Naive thymus-derived CD8-positive, alpha-beta T cell (primary cell): ENCODE data around the gene SH3BGRL. TPM values are rescaled to one million over a fixed set of nuclear protein-coding genes. Genes with fewer than 3 reads are reported as not detected.
A peak's percentile ranks its signal among the peaks of the same experiment; 100 is the strongest.

Source experiments
- ATAC-seq, 2 donors: fragments of 150-1000 bp; cut with Tn5 transposase in 1 of 2; sonication (Bioruptor Pico), chemical (Tn5 transposase) in 1 of 2; 1 replicate in 1 of 2; 2 replicates in 1 of 2; pipeline ENCODE4 v1.10.0; 2021; ENCODE audit warnings: mild to moderate bottlenecking in 2 of 2, moderate library complexity in 2 of 2
- POLR2A ChIA-PET: fragments of 350-600 bp; sonication (Branson Sonifier 250); formaldehyde crosslinking; loops from one replicate; lab custom pipeline; 2021; ENCODE audit warnings: antibody characterized with exemption; lab: Charles Lee
- DNase-seq, 10 donors: peaks; one replicate each; pipeline versions ENCODE4 v3.0.0 to v3.0.0-alpha.2; 2020 to 2022
- H3K27ac Mint-ChIP-seq, 10 donors: one replicate each; pipeline ENCODE4 v1.8.0; 2020 to 2022; ENCODE audit warnings: mild to moderate bottlenecking in 10 of 10, mixed read lengths in 10 of 10, moderate library complexity in 4 of 10, inconsistent platforms in 1 of 10
- H3K27me3 Mint-ChIP-seq, 5 donors: one replicate each; pipeline ENCODE4 v1.8.0; 2021 to 2022; ENCODE audit warnings: mixed read lengths in 5 of 5
- H3K36me3 Mint-ChIP-seq, 3 donors: one replicate each; pipeline ENCODE4 v1.8.0; 2020 to 2022; ENCODE audit warnings: mixed read lengths in 3 of 3, mild to moderate bottlenecking in 2 of 3, inconsistent platforms in 1 of 3
- H3K4me1 Mint-ChIP-seq, 4 donors: one replicate each; pipeline ENCODE4 v1.8.0; 2021 to 2022; ENCODE audit warnings: mixed read lengths in 4 of 4
- H3K4me3 Mint-ChIP-seq, 10 donors: one replicate each; pipeline ENCODE4 v1.8.0; 2020 to 2022; ENCODE audit warnings: mild to moderate bottlenecking in 10 of 10, mixed read lengths in 10 of 10, moderate library complexity in 6 of 10, inconsistent platforms in 1 of 10
- H3K9me3 Mint-ChIP-seq, 9 donors: one replicate each; pipeline ENCODE4 v1.8.0; 2020 to 2022; ENCODE audit warnings: mixed read lengths in 9 of 9, mild to moderate bottlenecking in 3 of 9, inconsistent platforms in 1 of 9, moderate library complexity in 1 of 9
- polyA plus RNA-seq, 3 donors: library from polyadenylated mRNA; unstranded; fragments of 300-500 nt; fragmentation: Illumina TruSeq; gene quantifications; one replicate each; pipeline ENCODE4 v1.2.3, GENCODE V29; 2021
- total RNA-seq, 8 experiments: library from RNA in 2 of 8; stranded (reverse) in 2 of 8; gene quantifications; one replicate each; pipeline ENCODE4 v1.2.3 and lab custom pipeline; 2021 to 2026

The SH3BGRL gene
- total and polyA plus RNA-seq, 5 experiments from 2014 or later = 68.8 to 206 (median 155) TPM

GRCh38 chrX:81229229-81229628, 27.3 kb downstream of the SH3BGRL start:
- DNase-seq = no peak
- no peaks in the 10 kb centered on the region for H3K27me3 Mint-ChIP-seq
- peaks cover 16 to 40% (median 33%) of the 10 kb centered on the region in 4 donors for H3K4me1 Mint-ChIP-seq
- H3K27ac Mint-ChIP-seq = peak overlapping the region in 1 of 10 donors; percentile 24
- peak overlapping the region in 1 of 10 donors; percentile 35 for H3K4me3 Mint-ChIP-seq
- H3K36me3 Mint-ChIP-seq = peaks cover 0 to 27% (median 11%) of the 10 kb centered on the region in 3 donors
- H3K9me3 Mint-ChIP-seq = peaks cover 0 to 3% (median 0%) of the 10 kb centered on the region in 9 donors
- POLR2A ChIA-PET = no interaction called here
- no peak for ATAC-seq

DNA sequence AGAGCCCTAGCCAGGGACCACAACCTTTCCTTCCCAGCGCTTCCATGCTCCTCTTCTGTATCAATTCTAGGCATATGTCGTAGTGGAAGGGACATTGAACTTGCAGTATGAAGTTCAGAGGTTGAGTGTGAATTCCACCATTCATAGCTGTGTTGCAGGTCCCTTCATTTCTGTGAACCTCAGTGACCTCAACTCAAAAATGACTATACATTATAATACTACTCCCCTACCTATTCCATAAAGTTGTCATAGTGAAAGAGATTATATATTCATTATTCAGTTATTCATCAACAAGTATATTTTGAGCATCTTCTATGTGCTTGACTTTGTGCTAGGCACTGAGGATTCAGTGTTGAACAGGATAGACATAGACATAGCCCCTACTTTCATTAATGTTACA, 28.0 kb downstream of the SH3BGRL start:
- peaks cover 0 to 22% (median 6%) of the 10 kb centered on the region in 3 donors for H3K36me3 Mint-ChIP-seq
- no peaks in the 10 kb centered on the region for H3K27me3 Mint-ChIP-seq
- H3K4me1 Mint-ChIP-seq = peaks cover 16 to 39% (median 34%) of the 10 kb centered on the region in 4 donors
- peaks cover 0 to 3% (median 0%) of the 10 kb centered on the region in 9 donors for H3K9me3 Mint-ChIP-seq
- no peak overlapping the region for H3K4me3 Mint-ChIP-seq
- DNase-seq = no peak
- H3K27ac Mint-ChIP-seq = peak overlapping the region in 2 of 10 donors; percentile 17 to 45
- POLR2A ChIA-PET = no interaction called here
- ATAC-seq = no peak

- no peak overlapping the region for H3K27ac Mint-ChIP-seq
Measured at GRCh38 chrX:81231476-81231875, 29.6 kb downstream of the SH3BGRL start.

DNA sequence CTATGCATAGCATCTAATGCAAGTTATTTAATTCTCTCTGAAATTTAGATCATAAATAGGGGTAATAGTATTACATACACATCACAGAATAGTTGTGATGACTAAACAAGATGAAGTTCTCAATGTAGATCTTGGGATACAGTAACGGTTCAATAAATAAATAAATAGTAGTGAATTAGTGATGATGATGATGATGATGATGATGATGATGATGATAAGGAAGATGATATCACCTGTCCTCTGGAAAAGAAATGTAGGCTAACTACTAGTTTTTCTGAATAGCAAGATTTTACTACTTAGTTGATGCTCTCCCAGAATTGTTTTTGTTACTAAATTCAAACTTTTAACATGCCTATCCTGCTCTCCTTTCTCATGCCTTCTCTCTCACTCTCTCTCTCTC, 30.3 kb downstream of the SH3BGRL start:
- DNase-seq = no peak
- Mint-ChIP-seq H3K36me3 (peaks cover 6 to 35% (median 15%) of the 10 kb centered on the region in 3 donors), H3K27me3 (no peaks in the 10 kb centered on the region), H3K4me3 (peak overlapping the region in 1 of 10 donors; percentile 10), H3K4me1 (peaks cover 20 to 43% (median 34%) of the 10 kb centered on the region in 4 donors), H3K27ac (no peak overlapping the region), H3K9me3 (peaks cover 0 to 3% (median 0%) of the 10 kb centered on the region in 9 donors)
- ATAC-seq = no peak
- POLR2A ChIA-PET = no interaction called here

More at GRCh38 chrX:81231476-81231875, 29.6 kb downstream of the SH3BGRL start:
- Mint-ChIP-seq H3K4me3 (no peak overlapping the region), H3K9me3 (peaks cover 0 to 3% (median 0%) of the 10 kb centered on the region in 9 donors), H3K27me3 (no peaks in the 10 kb centered on the region), H3K4me1 (peaks cover 16 to 43% (median 36%) of the 10 kb centered on the region in 4 donors), H3K36me3 (peaks cover 0 to 28% (median 8%) of the 10 kb centered on the region in 3 donors)
- no peak for ATAC-seq
- POLR2A ChIA-PET = no interaction called here
- DNase-seq = no peak

GRCh38 chrX:81237516-81237915, 35.6 kb downstream of the SH3BGRL start:
- DNase-seq (no peak), ATAC-seq (no peak)
- Mint-ChIP-seq H3K4me3 (no peak overlapping the region), H3K36me3 (peaks cover 19 to 51% (median 44%) of the 10 kb centered on the region in 3 donors), H3K4me1 (peaks cover 8 to 21% (median 14%) of the 10 kb centered on the region in 4 donors), H3K27me3 (no peaks in the 10 kb centered on the region), H3K9me3 (peaks cover 0 to 19% (median 3%) of the 10 kb centered on the region in 9 donors), H3K27ac (no peak overlapping the region)
- POLR2A ChIA-PET = no interaction called here

- peaks cover 10 to 22% (median 17%) of the 10 kb centered on the region in 4 donors for H3K4me1 Mint-ChIP-seq
- no peak overlapping the region for H3K27ac Mint-ChIP-seq
- peaks cover 0 to 19% (median 3%) of the 10 kb centered on the region in 9 donors for H3K9me3 Mint-ChIP-seq
- DNase-seq (no peak), ATAC-seq (no peak)
- H3K36me3 Mint-ChIP-seq = peaks cover 19 to 53% (median 46%) of the 10 kb centered on the region in 3 donors
- H3K27me3 Mint-ChIP-seq = no peaks in the 10 kb centered on the region
- POLR2A ChIA-PET = no interaction called here
- H3K4me3 Mint-ChIP-seq = peak overlapping the region in 1 of 10 donors; percentile 43
Measured at GRCh38 chrX:81238166-81238565, 36.3 kb downstream of the SH3BGRL start.

GRCh38 chrX:81240701-81241331, 38.9 kb downstream of the SH3BGRL start:
- H3K36me3 Mint-ChIP-seq = peaks cover 19 to 41% (median 40%) of the 10 kb centered on the region in 3 donors
- ATAC-seq (no peak), DNase-seq (no peak)
- POLR2A ChIA-PET = no interaction called here
- no peaks in the 10 kb centered on the region for H3K27me3 Mint-ChIP-seq
- H3K27ac Mint-ChIP-seq = no peak overlapping the region
- H3K4me3 Mint-ChIP-seq = no peak overlapping the region
- H3K4me1 Mint-ChIP-seq = peaks cover 10 to 21% (median 13%) of the 10 kb centered on the region in 4 donors
- H3K9me3 Mint-ChIP-seq = peaks cover 0 to 19% (median 3%) of the 10 kb centered on the region in 9 donors

DNA sequence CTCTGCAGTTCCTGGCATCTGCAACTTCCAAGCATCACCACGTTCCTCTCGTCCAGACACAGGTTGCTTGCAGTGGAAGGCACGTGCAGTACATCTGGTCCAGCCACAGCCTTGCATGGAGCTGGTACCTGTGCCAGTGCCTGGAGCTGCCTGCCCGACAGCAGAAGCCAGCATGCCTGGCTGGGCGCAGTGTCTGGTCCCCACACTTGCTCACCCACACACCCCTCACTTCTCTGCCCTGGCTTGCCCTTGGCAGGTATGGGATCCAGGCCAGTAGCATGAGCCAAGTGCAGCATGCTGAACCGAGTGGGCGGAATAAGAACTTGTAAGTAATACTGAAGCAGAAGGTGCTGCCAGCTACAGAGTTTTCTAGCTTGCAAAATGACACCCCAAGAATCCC, 39.9 kb downstream of the SH3BGRL start:
- Mint-ChIP-seq H3K27me3 (no peaks in the 10 kb centered on the region), H3K4me1 (peaks cover 10 to 22% (median 20%) of the 10 kb centered on the region in 4 donors), H3K36me3 (peaks cover 17 to 37% (median 36%) of the 10 kb centered on the region in 3 donors), H3K4me3 (no peak overlapping the region), H3K9me3 (peaks cover 0 to 19% (median 3%) of the 10 kb centered on the region in 9 donors), H3K27ac (no peak overlapping the region)
- no peak for DNase-seq
- no peak for ATAC-seq
- POLR2A ChIA-PET = no interaction called here

DNA sequence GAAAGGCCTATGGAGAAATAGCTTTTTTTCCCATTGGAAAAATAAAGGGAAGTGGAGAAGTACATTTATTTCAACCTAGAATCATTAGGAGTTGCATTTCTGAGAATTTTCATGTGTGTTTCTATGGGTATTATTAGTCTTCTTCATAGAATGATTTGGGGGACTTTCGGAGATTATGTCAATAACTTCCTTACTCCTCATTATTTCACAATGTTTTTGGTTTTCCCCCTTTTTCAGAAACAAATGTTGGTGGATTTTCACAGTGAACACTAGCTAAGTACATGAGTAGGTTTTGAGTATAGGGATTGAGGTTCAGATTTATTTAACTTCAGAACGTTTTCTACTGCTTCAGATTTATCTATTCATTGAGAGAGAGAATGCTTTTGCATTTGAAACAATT, 54.0 kb downstream of the SH3BGRL start:
- POLR2A ChIA-PET = no interaction called here
- no peaks in the 10 kb centered on the region for H3K27me3 Mint-ChIP-seq
- peaks cover 4 to 49% (median 33%) of the 10 kb centered on the region in 4 donors for H3K4me1 Mint-ChIP-seq
- no peak for ATAC-seq
- no peak for DNase-seq
- peaks cover 0 to 6% (median 4%) of the 10 kb centered on the region in 3 donors for H3K36me3 Mint-ChIP-seq
- H3K27ac Mint-ChIP-seq = no peak overlapping the region
- H3K9me3 Mint-ChIP-seq = no peaks in the 10 kb centered on the region
- H3K4me3 Mint-ChIP-seq = no peak overlapping the region

DNA sequence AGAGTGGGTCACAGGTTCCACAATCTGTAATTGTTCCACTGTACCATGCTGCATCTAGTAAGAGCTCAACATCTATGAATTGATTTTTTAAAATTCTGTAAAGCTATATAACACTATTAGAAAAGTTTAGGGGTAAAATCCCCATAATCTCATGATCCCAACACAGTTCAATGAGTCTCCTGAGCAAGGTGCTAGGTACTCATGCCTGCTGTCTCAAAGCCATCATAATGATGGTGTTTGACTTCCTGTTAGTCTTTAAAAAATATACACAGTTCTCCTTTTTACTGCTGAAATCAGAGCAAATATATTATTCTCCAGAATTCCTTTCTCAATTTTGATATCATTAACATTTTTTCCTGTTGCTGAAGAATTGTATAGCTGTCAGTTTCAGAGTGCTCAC, 55.9 kb downstream of the SH3BGRL start:
- no peak overlapping the region for H3K4me3 Mint-ChIP-seq
- H3K4me1 Mint-ChIP-seq = peaks cover 11 to 58% (median 39%) of the 10 kb centered on the region in 4 donors
- H3K9me3 Mint-ChIP-seq = no peaks in the 10 kb centered on the region
- no peaks in the 10 kb centered on the region for H3K27me3 Mint-ChIP-seq
- no peak overlapping the region for H3K27ac Mint-ChIP-seq
- no peak for ATAC-seq
- peaks cover 0 to 7% (median 4%) of the 10 kb centered on the region in 3 donors for H3K36me3 Mint-ChIP-seq
- POLR2A ChIA-PET = no interaction called here
- DNase-seq = no peak

DNA sequence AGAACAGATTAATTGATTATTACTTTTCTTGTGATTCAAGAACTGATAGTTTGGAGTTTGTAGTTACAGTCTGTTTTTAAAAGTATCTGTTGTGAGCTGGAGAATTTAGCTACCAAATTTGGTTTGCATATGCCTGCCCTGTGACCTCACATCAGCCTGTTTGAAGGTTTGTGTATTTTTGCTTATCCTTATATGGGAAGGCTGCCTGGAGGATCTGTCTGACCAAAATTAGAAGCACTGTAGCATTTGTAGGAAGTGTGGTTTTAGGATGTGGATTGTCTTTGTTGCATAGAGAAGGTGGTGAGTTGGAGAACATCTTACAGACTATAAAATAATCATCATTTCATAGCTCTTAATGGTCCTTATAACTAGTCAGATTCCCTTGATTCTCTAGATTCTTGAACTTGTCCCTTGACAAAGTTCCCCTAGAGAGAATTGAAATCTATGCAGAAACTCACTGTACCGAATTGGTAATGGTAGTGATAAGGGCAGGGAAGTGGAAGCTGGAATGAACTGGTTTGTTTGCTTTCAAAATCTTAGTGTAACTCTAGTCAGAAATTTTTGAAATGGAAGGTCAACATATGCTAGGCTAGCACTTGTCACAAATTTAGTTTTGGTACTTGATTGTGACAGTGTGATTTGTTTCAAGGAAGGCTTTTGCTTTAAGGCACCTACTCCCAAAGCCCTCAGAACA, 57.3 kb downstream of the SH3BGRL start:
- H3K4me3 Mint-ChIP-seq = no peak overlapping the region
- no peak for ATAC-seq
- no peaks in the 10 kb centered on the region for H3K27me3 Mint-ChIP-seq
- peaks cover 10 to 53% (median 42%) of the 10 kb centered on the region in 4 donors for H3K4me1 Mint-ChIP-seq
- DNase-seq = no peak
- POLR2A ChIA-PET = no interaction called here
- no peak overlapping the region for H3K27ac Mint-ChIP-seq
- H3K36me3 Mint-ChIP-seq = peaks cover 0 to 6% (median 0%) of the 10 kb centered on the region in 3 donors
- H3K9me3 Mint-ChIP-seq = no peaks in the 10 kb centered on the region

DNA sequence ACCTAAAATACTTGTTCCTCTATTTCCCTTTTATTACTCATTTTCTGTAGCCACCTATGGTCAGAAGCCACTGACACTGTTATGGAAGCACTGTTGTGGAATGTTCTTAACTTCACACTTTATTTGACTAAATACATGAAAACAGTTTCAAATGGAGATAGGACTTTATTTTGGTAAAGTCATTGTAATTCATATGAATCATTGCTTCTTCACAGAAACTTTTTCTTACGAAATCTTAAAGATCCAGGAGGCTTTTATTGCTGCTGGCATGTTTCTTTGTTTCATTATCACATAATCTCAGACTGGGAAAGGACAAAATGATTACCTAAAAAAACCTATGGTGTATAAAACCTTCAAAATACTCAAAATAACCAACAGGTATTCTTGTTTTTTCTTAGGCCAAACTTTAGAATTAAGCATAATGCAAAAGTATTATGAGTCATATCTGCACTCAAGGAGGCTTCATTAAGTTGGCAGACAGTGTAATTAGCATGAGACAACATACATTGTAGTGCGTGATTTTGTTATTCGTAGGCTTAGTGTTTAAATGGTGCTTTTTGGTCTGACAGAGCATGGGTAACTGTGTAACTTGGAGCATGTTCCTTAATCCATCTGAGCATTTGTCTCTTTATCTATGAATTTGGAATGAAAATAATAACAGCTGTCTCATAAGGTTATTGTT, 58.0 kb downstream of the SH3BGRL start:
- Mint-ChIP-seq H3K27me3 (no peaks in the 10 kb centered on the region), H3K4me1 (peaks cover 10 to 48% (median 42%) of the 10 kb centered on the region in 4 donors), H3K4me3 (no peak overlapping the region), H3K9me3 (no peaks in the 10 kb centered on the region), H3K36me3 (peaks cover 0 to 6% (median 0%) of the 10 kb centered on the region in 3 donors), H3K27ac (no peak overlapping the region)
- no peak for ATAC-seq
- DNase-seq = no peak
- POLR2A ChIA-PET = no interaction called here
